ENCODE measurements around the gene PYY. TPM values are rescaled to one million over a fixed set of nuclear protein-coding genes. Genes with fewer than 3 reads are reported as not detected.

The PYY gene
- total RNA-seq, 1 donor from 2014 or later, result not detected

GRCh38 chr17:43911904-43912303 is 41.8 kb downstream of the PYY start:
- Mint-ChIP-seq H3K4me1 (peaks cover 8% of the 10 kb centered on the region), H3K36me3 (ENCODE audit: low read depth) (no peaks in the 10 kb centered on the region), H3K4me3 (no peak overlapping the region), H3K9me3 (no peaks in the 10 kb centered on the region), H3K27me3 (ENCODE audit: low read depth) (peaks cover 20% of the 10 kb centered on the region), H3K27ac (ENCODE audit: unreplicated experiment) (no peak overlapping the region)
- no peak for TF ChIP-seq CTCF (conservative IDR thresholded peaks at IDR 0.05)
- DNase-seq (ENCODE audit: low read depth, low spot score), result no peak

- TF ChIP-seq CTCF (conservative IDR thresholded peaks at IDR 0.05), result no peak
- peaks cover 23% of the 10 kb centered on the region for H3K4me1 Mint-ChIP-seq
- H3K9me3 Mint-ChIP-seq, result no peaks in the 10 kb centered on the region
- no peaks in the 10 kb centered on the region for H3K36me3 Mint-ChIP-seq (ENCODE audit: low read depth)
- H3K4me3 Mint-ChIP-seq, result peak overlapping the region; percentile 50
- H3K27ac Mint-ChIP-seq (ENCODE audit: unreplicated experiment), result no peak overlapping the region
- peaks cover 19% of the 10 kb centered on the region for H3K27me3 Mint-ChIP-seq (ENCODE audit: low read depth)
- no peak for DNase-seq (ENCODE audit: low read depth, low spot score)
These were observed 44.1 kb downstream of the PYY start for GRCh38 chr17:43909537-43910231.

- no peaks in the 10 kb centered on the region for H3K36me3 Mint-ChIP-seq (ENCODE audit: low read depth)
- TF ChIP-seq CTCF (conservative IDR thresholded peaks at IDR 0.05), result no peak
- H3K4me1 Mint-ChIP-seq, result peaks cover 23% of the 10 kb centered on the region
- no peak overlapping the region for H3K27ac Mint-ChIP-seq (ENCODE audit: unreplicated experiment)
- peaks cover 19% of the 10 kb centered on the region for H3K27me3 Mint-ChIP-seq (ENCODE audit: low read depth)
- no peaks in the 10 kb centered on the region for H3K9me3 Mint-ChIP-seq
- peak overlapping the region; percentile 86 for H3K4me3 Mint-ChIP-seq
- peak; percentile 59 for DNase-seq (ENCODE audit: low read depth, low spot score)
These were observed 45.6 kb downstream of the PYY start for GRCh38 chr17:43907998-43908721.

GRCh38 chr17:43907425-43907981 is 46.2 kb downstream of the PYY start, which contains the start of gene MPP2:
TSS of gene MPP2 (minus strand) at chr17:43907536. CDS start at chr17:43904460, 3,076 bp downstream.
- Mint-ChIP-seq H3K4me1 (peaks cover 24% of the 10 kb centered on the region), H3K27ac (ENCODE audit: unreplicated experiment) (peak within 1 kb of the TSS; percentile 87), H3K9me3 (no peaks in the 10 kb centered on the region), H3K4me3 (peak within 1 kb of the TSS; percentile 86), H3K27me3 (ENCODE audit: low read depth) (peaks cover 19% of the 10 kb centered on the region), H3K36me3 (ENCODE audit: low read depth) (no peaks in the 10 kb centered on the region)
- no peak for TF ChIP-seq CTCF (conservative IDR thresholded peaks at IDR 0.05)
- peak; percentile 77 for DNase-seq (ENCODE audit: low read depth, low spot score)

GRCh38 chr17:43906951-43907424 is 46.8 kb downstream of the PYY start:
- H3K9me3 Mint-ChIP-seq, result no peaks in the 10 kb centered on the region
- H3K4me3 Mint-ChIP-seq, result peak overlapping the region; percentile 86
- H3K27ac Mint-ChIP-seq (ENCODE audit: unreplicated experiment), result peak overlapping the region; percentile 79
- H3K27me3 Mint-ChIP-seq (ENCODE audit: low read depth), result peaks cover 19% of the 10 kb centered on the region
- no peak for DNase-seq (ENCODE audit: low read depth, low spot score)
- H3K4me1 Mint-ChIP-seq, result peaks cover 26% of the 10 kb centered on the region
- no peak for TF ChIP-seq CTCF (conservative IDR thresholded peaks at IDR 0.05)
- no peaks in the 10 kb centered on the region for H3K36me3 Mint-ChIP-seq (ENCODE audit: low read depth)

All from neural crest cell (in vitro differentiated cells).